ENCODE results near the gene TIAM2.
"Not testable (repeated sequence)": the region's sequence is repeated elsewhere in the genome, so short reads cannot be mapped to it uniquely, and the experiment has no call there.

The TIAM2 gene

DNA sequence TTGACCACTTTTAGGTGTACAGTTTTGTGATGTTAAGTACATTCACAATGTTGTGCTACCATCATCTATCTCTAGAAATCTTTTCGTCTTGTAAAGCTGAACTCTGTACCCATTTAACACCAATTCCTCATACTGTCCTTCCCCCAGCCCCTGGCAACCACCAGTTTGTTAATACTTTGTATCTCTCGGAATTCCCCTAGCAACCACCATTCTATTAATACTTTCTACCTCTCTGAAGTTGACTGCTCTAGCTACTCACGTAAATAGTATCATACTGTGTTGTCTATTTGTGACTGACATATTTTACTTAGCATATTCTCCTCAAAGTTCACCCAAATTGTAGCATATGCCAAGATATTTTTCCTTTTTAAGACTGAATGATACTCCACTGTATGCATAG is 186.4 kb downstream of the TIAM2 start:
- TF ChIP-seq, protein P1, sequence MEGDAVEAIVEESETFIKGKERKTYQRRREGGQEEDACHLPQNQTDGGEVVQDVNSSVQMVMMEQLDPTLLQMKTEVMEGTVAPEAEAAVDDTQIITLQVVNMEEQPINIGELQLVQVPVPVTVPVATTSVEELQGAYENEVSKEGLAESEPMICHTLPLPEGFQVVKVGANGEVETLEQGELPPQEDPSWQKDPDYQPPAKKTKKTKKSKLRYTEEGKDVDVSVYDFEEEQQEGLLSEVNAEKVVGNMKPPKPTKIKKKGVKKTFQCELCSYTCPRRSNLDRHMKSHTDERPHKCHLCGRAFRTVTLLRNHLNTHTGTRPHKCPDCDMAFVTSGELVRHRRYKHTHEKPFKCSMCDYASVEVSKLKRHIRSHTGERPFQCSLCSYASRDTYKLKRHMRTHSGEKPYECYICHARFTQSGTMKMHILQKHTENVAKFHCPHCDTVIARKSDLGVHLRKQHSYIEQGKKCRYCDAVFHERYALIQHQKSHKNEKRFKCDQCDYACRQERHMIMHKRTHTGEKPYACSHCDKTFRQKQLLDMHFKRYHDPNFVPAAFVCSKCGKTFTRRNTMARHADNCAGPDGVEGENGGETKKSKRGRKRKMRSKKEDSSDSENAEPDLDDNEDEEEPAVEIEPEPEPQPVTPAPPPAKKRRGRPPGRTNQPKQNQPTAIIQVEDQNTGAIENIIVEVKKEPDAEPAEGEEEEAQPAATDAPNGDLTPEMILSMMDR (IDR thresholded peaks at IDR 0.05; ENCODE audit: low read depth, low read length): no peak
- in situ Hi-C loops (cut with HindIII; ENCODE audit: low sequenced_read_pairs): no loop called here
- no peak overlapping the region for H3K4me3 ChIP-seq (ENCODE audit: low read depth, low read length)
- DNase-seq (ENCODE audit: low read depth, low spot score): no peak

DNA sequence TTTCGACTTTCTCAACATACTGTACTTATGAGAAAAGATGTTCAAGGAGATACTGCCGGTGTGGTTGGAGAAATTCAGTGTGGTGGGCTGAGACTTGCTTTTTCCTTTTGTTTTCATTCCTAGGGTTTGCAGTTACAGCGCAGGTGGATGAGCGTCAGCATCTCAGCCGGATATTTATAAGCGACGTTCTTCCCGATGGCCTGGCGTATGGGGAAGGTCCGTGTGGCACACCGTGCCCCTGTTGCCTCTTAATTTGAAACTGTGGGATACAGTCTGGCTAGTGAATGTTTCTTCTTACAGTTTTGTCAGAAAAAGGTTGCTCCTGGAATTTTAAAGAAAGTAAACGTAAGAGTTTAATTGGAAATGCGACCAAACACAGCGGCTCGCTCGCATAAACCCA is 187.0 kb downstream of the TIAM2 start:
- DNase-seq (ENCODE audit: low read depth, low spot score): no peak
- TF ChIP-seq, protein P1 (IDR thresholded peaks at IDR 0.05; ENCODE audit: low read depth, low read length): no peak
- in situ Hi-C loops (cut with HindIII; ENCODE audit: low sequenced_read_pairs): no loop called here
- H3K4me3 ChIP-seq (ENCODE audit: low read depth, low read length): no peak overlapping the region

DNA sequence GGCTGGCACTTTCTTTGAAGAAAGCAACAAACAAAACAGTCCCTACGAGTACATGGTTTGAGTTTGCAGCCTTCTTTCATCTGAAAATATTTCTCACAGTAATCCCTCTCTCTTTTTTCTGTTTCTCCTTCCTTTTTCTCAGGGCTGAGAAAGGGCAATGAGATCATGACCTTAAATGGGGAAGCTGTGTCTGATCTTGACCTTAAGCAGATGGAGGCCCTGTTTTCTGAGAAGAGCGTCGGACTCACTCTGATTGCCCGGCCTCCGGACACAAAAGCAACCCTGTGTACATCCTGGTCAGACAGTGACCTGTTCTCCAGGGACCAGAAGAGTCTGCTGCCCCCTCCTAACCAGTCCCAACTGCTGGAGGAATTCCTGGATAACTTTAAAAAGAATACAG is 188.0 kb downstream of the TIAM2 start:
- TF ChIP-seq, protein P1 (IDR thresholded peaks at IDR 0.05; ENCODE audit: low read depth, low read length): no peak
- DNase-seq (ENCODE audit: low read depth, low spot score): no peak
- in situ Hi-C loops (cut with HindIII; ENCODE audit: low sequenced_read_pairs): no loop called here
- no peak overlapping the region for H3K4me3 ChIP-seq (ENCODE audit: low read depth, low read length)

DNA sequence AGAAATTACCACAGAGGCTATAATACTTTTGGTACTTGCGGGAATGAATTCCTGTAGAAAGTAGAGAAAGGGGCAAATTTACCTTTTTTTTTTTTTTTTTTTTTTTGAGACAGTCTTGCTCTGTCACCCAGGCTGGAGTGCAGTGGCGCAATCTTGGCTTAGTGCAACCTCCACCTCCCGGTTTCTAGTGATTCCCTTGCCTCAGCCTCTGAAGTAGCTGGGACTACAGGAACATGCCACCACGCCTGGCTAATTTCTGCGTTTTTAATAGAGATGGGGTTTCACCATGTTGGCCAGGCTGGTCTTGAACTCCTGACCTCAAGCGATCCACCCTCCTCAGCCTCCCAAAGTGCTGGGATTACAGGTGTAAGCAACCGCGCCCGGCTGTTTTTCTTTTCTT is 189.9 kb downstream of the TIAM2 start:
- H3K4me3 ChIP-seq (ENCODE audit: low read depth, low read length); in situ Hi-C loops (cut with HindIII; ENCODE audit: low sequenced_read_pairs); DNase-seq (ENCODE audit: low read depth, low spot score): not testable (repeated sequence)

DNA sequence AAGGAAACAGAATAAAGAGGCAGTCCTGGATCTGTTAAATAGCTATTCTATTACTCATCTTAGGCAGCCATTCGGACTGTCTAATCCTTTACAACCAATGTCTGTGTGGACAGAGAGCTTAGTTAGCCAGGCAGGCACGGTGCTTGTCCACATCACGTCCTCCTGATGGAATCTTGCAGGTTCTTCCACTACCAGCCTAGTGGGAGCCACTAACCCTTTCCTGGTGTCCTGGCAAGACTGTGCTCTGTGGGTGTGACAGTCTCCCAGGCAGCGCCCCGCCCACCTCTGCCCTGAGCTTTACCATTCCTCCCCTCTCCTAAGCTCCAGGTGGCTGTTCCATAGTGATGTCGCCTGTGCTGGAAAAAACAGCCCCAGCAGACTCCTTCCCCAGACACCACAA is 190.4 kb downstream of the TIAM2 start:
- in situ Hi-C loops (cut with HindIII; ENCODE audit: low sequenced_read_pairs): no loop called here

DNA sequence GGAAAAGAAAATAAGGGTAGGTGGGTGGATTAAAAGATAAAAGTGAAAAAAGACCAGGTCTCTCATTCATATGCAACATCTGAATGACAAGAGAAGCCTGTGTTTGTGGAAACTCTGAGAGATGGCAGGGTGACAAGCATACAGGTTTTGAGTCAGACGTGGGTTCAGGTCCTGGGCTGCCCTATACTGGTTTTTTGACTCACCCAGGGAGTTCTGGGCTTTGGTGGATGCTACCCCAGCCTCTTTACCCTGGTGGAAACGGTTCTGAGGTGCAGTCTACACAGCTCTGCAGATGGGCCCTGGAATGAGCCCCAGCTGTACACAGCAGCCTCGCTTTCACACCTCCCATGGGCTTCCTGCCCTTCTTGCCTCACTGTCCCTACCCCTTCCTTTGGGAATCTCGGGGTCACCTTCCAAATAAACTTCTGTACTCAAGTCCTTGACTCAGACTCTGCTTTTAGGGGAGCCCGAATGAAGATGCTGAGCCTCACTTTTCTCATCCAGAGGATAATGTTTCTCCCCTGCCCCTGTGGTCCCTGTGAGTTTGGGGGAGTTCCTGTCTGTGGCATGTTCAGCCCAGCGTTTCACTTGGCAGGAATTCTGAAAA is 191.0 kb downstream of the TIAM2 start:
- DNase-seq (ENCODE audit: low read depth, low spot score): no peak
- TF ChIP-seq, protein P1 (IDR thresholded peaks at IDR 0.05; ENCODE audit: low read depth, low read length): no peak
- H3K4me3 ChIP-seq (ENCODE audit: low read depth, low read length): no peak overlapping the region
- in situ Hi-C loops (cut with HindIII; ENCODE audit: low sequenced_read_pairs): no loop called here

More for the DNA sequence above, 190.4 kb downstream of the TIAM2 start:
- TF ChIP-seq, protein P1 (IDR thresholded peaks at IDR 0.05; ENCODE audit: low read depth, low read length): no peak
- DNase-seq (ENCODE audit: low read depth, low spot score): peak; percentile 33
- no peak overlapping the region for H3K4me3 ChIP-seq (ENCODE audit: low read depth, low read length)

DNA sequence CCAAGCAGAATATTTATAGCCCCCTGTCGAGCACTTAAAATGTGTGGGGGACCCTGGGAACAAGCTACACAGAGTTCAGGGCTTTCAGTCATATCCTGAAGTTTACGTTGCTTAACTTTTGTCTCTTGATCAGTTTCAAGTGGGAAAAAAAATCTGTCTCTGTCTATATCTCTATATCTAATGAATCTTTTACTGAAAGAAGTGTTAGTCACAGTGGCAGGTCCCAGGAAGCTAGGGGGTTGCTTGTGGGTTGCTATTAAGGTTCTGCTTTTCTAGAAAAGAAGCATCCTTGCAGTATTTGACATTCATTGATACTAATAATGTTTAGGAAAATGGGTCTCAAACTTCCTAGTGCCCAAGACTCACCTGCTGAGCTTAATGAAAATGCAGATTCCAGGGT is 192.0 kb downstream of the TIAM2 start:
- TF ChIP-seq, protein P1 (IDR thresholded peaks at IDR 0.05; ENCODE audit: low read depth, low read length): no peak
- no peak overlapping the region for H3K4me3 ChIP-seq (ENCODE audit: low read depth, low read length)
- in situ Hi-C loops (cut with HindIII; ENCODE audit: low sequenced_read_pairs): no loop called here
- DNase-seq (ENCODE audit: low read depth, low spot score): no peak
